ENCODE data around the gene DIP2C.

The DIP2C gene

DNA sequence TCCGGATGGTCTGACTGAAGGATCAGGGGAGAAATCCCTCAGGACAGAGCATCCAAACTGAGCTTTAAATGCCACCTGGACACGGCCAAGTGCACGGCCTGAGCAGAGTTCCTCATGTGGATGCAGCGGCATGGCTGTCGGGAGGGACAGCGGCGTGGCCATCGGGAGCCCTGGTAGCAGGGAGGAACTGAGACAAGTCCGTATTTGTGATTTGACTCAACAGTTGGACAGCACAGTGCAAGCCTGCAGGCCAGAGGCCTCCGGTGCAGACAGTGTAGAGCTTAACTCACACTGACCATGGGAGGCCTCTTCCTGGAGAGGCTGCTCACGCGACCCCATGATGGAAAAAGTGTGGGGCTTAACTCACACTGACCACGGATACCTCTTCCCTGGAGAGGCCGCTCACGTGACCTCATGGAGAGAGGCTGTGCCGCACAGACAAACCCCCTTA, 207.4 kb downstream of the DIP2C start:
- no peak for DNase-seq (ENCODE audit: low spot score)

DNA sequence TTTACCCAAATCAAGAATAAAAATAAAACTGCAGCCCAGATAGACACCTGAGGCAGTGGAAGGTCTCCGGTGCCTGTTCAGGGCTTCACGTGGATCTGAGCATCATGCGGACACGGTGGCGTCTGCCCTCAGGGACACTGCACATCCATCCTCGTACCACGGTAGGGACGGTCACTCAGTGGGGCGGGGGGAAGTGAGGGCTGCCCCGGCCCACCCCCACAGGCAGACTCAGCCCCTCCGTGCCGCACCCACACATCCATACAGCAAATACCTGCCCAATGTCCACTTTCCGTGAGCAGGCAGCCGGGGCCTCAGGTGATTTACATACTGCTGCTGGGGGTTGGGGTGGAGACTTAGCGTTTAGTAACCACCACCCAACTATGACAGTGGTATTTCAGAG, 207.8 kb downstream of the DIP2C start:
- DNase-seq (ENCODE audit: low spot score), result no peak

DNA sequence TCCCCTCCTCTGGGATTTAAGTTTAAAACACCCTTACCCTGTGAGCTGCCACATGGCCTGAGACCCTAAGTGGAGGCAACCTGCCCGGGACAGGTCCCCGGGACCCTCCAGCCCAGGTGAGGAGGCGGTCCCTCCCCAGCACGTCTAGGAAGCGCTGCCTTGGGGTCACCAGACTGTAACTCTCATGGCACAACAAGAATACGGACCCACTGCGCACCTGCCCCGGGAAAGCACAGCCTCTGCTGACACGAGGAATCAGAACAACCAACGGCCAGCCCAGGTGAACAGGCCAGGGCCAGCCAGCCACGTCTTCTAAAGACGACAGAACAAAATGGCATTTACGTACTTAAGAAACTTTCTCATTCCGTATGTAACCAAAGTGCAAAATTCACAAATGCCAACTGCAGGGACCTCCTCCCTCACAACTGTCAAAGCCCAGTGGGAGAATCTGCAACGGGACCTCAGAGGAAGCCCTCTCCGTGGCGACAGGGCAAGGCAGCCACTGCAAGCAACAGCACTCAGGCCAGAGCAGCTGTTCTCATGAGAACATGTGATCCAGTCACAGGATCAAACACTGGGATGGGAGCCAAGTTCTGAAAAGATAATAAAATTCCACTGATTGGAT, 208.4 kb downstream of the DIP2C start:
- DNase-seq (ENCODE audit: low spot score), result peak; percentile 55

DNA sequence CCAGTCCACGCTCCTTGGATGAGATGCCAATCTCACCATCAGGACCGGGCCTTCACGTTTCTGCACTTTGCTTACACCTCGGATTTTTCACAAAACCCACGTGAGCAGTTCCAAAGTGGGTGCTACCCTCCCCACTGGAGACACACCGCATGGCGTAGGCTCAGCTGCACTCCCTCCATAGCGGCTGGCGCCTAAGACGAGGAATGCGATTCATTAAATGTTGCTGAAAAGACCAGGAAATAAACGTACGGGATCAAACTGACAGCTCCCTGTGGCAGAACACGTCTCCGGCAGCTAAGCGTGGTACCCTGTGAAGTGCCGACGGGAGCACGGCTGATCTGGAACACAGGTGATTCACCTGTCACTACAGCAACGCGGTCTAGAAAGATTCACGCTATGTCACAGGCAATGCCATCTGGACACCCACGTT, 209.0 kb downstream of the DIP2C start:
- no peak for DNase-seq (ENCODE audit: low spot score)

DNA sequence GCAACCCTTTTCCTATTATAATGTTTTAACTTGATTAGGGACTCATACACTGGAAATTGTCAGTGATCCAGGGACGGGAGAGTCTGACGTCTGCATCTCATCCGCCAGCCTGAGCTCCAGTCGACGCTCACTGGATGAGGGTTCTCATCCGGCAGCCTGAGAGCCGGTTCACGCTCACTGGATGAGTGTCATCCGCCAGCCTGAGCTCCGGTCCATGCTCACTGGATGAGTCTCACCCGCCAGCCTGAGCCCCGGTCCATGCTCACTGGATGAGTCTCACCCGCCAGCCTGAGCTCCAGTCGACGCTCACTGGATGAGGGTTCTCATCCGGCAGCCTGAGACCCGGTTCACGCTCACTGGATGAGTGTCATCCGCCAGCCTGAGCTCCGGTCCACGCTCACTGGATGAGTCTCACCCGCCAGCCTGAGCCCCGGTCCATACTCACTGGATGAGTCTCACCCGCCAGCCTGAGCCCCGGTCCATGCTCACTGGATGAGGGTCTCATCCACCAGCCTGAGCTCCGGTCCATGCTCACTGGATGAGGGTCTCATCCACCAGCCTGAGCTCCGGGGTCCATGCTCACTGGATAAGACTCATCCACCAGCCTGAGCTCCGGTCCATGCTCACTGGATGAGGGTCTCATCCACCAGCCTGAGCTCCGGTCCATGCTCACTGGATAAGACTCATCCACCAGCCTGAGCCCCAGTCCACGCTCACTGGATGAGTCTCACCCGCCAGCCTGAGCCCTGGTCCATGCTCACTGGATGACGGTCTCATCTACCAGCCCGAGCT, 209.6 kb downstream of the DIP2C start:
- DNase-seq (ENCODE audit: low spot score), result peak; percentile 83

DNA sequence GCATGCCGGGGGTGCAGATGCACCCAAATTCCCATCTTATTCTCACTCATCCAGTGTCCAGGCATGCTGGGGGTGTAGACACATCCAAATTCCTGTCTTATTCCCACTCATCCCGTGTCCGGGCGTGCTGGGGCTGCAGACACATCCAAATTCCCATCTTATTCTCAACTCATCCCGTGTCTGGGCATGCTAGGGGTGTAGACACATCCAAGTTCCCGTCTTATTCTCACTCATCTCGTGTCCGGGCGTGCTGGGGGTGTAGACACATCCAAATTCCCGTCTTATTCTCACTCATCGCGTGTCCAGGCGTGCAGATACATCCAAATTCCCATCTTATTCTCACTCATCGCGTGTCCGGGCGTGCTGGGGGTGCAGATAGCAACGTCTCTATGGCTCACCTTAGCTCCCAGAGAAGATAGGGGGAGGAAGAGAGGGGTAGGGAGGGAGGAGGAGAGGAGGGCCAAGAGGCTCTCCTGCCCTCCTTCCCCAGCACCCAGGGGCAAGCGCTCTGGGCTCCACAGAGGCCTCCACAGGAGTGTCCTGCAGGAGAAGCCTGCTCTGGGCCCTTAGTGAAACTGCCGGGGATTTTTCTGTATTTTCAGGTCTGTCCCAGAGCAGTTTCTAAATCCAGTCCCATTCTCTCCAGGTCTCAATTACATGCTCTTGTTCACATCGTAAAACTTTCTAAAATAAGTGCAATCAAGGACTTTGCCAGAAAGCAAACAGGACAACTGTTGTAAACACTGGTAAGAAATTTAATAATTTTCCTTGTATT, 210.8 kb downstream of the DIP2C start:
- DNase-seq (ENCODE audit: low spot score), result no peak

DNA sequence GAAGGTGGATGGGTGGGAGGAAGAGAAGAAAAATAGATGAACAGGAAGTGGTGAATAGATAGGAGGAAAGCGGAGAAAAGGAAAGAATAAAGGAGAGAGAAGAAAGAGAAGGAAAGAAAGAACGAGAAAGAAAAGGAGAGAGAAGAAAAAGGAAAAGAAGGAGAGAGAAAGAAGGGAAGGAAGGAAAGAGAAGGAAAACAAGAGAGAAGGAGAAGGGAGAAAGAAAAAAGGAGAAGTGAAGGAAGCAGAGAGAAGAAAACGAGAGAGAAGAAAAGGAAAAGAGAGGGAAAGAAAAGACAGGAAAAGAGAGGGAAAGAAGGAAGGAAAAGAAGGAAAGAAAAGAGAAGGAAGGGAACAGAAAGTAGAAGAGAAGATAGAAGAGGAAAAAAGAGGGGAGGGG, 211.8 kb downstream of the DIP2C start:
- DNase-seq (ENCODE audit: low spot score), result no peak

DNA sequence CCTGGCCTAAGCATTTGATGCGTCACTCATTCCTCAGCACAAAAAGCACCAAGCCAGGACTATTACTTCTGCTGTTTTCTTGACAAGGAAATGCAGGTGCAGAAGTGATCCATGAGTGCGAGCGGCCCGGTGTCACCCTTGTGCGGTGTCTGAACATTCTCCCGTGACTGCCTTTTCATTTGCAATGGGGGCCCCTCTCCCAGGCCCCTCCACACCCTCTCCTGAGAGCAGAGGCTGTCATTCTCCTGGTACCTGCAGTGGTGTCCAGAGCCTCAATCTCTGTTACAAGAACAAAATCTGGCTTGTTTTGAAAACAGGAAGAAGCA, 213.1 kb downstream of the DIP2C start:
- DNase-seq (ENCODE audit: low spot score), result no peak

DNA sequence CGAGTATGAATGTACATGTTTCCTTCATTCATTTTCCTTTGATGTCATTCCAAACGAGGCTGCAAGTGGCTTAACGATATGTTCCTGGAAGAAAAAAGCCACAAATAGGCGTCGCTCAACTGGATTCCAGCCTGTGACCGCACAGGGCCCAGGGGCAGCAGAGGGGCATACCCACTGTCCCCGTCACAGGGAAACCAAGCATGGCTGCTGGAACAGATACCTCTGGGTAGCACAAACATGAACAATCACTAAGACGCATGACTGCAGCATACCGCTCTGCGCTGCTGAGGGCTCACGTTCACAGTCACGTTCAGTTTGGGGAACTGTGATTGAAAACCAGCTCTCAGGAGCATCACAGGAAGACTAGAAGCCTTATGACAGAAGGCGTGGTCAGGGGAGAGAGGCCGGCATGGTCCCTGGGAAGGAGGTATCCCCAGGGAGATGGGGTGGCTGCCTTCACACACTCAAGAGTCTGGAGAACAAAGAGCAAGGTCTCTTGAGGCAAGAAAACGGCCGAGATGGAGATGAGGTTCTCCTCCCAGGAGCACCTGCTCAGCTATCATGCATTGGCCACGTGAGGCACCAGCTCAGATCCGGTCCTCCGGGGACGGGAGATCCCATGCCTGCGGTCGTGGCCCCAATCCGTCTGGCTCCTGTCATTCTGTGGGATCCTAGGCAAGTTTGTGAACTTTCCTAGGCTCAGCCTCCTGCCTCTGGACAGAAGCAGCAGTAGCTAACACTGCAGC, 213.6 kb downstream of the DIP2C start:
- DNase-seq (ENCODE audit: low spot score), result no peak

DNA sequence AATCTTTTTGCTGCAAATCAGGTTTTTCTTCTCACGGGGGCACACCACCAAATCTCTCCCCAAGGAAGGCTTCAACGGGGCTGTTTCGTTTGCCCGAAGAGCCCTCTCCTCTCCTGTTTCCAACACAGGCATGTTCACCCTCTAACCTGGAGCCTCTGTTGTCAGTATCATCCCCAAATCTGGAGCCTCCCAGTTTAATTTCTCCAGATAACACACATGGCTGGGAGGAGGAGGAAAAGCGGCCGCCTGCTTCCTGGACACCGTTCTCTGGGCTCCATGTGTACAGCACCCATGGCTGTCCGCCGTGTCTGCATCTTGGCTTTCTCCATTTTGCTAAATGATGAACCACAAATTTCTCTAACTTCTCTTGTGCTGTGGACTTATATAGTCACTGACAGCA, 214.5 kb downstream of the DIP2C start:
- DNase-seq (ENCODE audit: low spot score), result no peak

DNA sequence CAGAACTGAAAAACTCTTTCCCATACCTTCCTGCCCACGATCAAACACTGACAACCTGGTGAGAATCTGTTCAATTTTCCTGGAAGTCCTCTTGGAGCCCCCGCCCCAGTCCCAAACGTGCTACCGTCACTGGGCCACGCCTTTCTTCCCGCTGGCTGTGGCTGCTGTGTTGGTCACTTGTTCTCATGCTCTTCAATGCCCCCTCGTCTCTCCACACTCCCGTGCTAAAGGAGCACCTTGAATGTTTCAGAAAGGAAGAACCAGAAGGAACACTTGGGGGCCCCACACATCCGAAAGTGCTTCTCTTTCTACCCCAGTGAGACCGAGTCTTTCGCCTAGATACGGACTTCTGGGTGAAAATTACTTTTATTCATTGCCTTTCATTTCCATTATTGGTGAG, 215.1 kb downstream of the DIP2C start:
- no peak for DNase-seq (ENCODE audit: low spot score)

DNA sequence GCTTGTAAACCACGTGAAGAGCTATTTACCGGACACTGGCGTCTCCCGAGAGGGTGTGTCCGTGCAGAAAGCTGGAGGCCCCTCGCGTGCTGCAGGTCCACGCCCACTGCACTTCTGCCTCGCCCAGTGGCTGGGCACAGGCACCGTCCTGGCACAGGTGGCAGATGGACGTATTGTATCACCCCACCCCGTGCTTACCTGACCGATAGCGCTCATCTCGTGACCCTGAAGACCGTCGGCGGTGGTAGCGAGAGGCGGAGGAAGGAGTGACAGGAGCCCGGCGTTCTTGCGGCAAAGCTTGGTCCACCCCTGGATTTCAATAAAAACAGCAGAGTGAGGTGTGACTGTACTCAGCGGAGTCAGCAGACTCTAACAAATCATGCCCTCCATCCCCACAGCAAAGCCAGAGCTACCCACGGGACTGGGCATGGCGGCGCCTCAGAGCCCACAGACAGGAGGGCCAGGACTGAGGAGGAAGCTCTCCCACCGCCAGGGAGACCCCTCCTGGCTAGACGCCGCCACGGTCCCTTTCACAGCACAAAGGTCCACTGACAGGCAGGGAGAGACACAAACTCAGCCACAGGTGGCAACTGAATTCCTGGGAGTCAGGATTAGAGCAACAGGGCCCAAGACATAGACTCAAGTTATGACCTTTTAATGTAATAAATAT, 217.1 kb downstream of the DIP2C start:
- no peak for DNase-seq (ENCODE audit: low spot score)

DNA sequence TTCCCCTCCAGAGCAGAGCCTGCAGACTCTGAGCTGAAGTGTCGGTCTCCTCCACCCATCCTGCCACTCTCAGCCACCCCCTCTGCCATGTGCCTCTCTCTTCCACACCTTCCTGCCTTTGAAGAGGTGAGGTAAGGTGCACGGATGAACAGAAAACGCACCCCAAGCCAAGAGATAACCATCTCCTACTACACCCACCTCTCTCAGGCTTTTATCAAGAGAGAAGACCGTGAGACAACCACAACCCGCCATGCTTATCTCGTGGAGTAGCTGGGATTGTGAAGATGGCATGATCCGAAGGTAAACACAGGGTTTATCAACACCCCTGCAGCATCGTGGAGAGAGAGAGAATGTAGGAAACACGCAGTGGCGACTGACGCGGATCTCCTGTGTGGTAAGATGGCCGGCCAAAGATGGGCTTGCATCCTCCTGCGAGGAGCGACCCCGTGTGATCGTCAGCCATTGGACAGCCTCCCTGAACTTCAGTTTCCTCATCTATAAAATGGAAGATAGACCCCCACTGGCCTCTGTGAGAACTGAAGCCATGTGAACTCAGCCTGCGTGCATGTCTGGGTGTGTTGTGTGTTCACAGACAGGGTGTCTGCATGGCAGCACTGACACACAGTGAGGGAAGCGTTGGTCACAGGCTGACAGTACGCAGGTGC, 219.0 kb downstream of the DIP2C start:
- DNase-seq (ENCODE audit: low spot score), result no peak

DNA sequence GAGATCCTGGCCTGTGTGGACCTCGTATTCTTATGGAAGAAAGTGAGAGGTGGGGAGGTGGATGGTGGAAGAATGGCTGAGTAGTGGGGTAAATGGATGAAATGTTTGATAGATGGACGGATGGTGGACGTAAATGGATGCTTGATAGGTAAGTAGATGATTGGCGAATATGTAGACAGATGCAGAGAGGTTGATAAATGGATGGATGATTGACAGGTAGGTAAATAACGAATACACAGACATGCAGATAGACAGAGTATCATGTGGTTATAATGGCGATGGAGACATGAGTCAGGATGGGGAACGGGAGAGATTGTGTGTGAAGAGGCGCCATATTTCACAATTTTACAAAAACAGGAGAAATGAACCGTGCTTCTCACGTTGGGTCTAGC, 219.5 kb downstream of the DIP2C start:
- no peak for DNase-seq (ENCODE audit: low spot score)

DNA sequence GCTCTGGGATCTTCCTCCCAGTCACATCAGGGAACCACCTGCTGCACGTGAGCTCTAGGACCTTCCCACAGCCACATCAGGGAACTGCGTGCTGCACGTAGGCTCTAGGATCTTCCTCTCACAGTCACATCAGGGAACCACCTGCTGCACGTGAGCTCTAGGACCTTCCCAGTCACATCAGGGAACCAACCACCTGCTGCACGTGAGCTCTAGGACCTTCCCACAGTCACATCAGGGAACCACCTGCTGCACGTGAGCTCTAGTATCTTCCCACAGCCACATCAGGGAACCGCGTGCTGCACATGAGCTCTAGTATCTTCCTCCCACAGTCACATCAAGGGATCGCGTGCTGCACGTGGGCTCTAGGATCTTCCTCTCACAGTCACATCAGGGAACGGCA, 229.7 kb downstream of the DIP2C start:
- DNase-seq (ENCODE audit: low spot score), result no peak

DNA sequence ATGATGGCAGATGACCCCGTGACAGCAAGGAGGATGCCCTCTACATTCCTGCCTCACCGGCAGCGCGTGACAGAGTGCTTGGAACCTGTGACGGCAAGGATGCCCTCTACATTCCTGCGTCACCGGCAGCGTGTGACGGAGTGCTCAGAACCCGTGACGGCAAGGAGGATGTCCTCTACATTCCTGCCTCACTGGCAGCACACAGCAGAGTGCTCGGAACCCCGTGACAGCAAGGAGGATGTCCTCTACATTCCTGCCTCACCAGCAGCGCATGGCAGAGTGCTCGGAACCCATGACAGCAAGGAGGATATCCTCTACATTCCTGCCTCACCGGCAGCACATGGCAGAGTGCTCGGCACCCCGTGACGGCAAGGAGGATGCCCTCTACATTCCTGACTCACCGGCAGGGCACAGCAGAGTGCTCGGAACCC, 231.0 kb downstream of the DIP2C start:
- no peak for DNase-seq (ENCODE audit: low spot score)

DNA sequence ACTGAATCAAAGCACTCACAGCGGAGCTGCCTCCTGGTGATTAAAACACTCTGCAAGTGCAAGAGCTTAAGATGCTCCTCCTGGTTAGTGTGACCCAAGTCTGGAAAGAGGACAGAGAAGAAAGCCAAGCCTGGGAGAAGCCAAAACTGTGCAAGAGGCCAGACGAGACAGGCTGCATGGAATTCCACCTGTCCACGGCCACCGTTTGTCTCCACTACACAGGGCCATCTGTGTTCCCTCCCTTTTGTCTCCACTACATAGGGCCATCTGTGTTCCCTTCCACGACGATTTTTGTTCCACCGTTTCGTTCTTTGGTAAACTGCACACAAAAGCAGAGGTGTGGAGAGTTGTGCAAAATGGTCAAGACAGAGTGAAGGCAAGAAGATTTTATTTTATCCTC, 233.0 kb downstream of the DIP2C start:
- no peak for DNase-seq (ENCODE audit: low spot score)

DNA sequence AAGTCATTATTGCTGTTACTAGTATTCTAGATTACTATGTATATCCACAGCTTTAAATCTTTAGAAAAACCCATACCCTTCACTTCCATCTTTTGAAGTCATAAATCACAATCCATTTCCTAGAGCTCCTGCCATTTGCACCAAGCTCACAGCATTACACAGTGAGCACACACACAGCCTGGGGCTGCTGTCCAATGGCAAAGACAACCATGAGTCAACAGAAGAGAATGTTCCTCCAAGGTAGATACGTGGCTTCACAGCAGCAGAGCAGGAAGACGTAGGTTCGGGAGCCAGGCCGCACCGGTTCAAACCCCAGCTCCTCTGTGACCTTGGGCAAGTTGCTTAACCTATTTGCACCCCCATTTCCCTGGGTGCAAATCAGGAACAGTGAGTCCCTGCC, 234.6 kb downstream of the DIP2C start:
- no peak for DNase-seq (ENCODE audit: low spot score)

DNA sequence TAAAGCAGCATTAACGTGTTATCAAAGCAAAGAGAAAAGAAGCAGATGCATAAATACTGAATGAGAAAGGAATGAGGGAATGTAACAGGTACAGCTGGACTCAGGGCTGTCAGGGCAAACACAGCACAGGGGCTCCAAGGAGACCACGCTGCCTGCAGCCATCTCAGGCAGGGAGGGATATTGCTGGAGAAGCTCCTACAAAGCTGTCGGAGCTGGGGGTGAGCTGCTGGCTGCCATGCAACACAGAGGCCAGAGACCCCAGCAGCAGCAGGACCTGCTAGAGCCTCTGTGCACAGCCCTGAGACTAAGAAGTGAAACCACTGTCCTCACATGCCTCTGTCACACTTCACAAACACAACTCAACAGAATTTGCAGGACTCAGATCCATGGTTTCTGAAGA, 235.8 kb downstream of the DIP2C start:
- DNase-seq (ENCODE audit: low spot score), result no peak

DNA sequence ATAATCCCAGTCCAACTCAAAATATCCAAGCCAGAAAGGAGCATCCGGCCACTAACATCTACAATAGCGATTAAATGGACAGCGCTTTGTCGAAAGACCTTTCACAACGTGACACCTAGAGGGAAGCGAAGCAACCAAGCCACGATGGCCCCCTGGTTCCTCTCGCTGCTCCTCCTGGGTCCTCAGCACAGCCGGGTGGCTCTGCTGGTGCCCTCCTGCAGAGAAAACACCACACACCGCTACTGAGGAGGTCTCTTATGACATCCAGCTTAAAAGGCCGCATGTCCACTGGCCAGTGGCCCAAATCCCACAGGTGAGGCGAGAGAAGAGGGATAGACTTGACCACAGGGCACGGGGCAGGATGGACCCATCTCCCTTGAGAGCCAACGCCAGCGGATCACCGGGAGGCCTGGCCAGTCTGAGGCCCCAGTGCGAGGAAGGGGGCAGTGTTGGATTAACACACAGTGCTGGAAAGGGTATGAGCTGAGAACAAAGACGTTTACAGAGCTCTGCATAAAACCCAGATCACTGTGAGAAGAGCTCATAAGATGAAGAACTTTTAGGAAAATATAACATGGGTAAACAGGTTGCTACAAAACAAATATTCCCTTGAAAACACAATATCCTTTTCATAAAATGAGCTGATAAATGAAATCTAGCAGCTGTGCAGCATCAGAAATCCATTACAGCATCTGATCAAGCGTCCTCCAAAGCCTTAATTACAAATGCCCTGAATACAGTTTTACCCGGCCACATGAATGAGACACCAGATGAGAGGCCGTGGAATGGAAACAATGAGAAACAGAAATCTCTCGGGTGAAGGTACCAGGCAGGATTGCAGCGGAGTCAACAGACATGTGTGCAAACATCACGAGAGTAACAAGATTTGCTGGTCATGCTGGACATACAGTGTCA, 236.7 kb downstream of the DIP2C start:
- no peak for DNase-seq (ENCODE audit: low spot score)
